Astrocyte (in vitro differentiated cells and primary cell): Measurements from ENCODE around the gene ADARB2.

Experiments
- EZH2 ChIP-seq: IDR thresholded peaks from 2 replicates; pipeline ENCODE4 v1.6.1; 2012; ENCODE audit warnings: mild to moderate bottlenecking, low read length, inconsistent platforms; ENCODE audit not compliant: insufficient read depth
- TF ChIP-seq, protein P1 (sequence below): IDR thresholded peaks from 2 replicates; pipeline ENCODE4 v1.5.1; 2011; ENCODE audit warnings: low read depth, mild to moderate bottlenecking, inconsistent platforms, low read length, moderate library complexity; ENCODE audit not compliant: insufficient read depth

DNA sequence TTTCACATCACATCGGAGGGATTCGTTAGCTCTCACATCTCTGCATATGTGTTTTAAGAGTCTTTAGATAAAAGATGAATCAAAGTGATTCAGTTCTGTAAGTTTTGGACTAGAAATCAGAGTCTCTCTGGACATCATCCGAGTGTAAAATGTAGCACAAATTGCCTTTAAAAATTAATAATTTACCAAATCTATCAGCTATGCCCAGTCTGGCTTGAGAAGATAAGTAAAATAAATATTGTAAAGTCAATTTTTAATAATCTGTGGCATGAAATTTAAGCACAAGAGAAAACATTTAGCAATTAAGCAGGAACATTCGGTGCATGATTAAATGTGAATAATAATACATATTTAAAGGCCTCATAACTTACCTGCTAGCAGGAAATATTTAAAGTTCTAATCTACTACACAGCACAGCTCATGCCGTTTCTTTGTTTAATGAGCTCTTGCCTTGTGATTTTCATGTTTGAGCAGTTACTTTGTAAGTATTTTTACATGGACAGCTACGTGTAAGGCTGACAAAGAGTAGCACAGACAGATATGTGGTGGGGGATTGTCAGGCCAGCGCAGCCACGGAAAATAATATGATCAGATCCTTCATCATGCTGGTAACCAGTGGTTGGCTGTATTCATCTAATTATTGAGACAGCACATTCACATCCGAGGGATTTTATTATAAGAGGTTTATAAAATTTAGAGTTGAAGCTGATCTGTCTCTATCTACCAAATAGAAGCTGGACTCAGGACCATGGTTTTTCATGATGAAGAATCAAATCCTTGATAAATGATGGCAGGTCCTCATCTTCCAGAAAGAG is 317.3 kb downstream of the ADARB2 start:
- TF ChIP-seq, protein P1, sequence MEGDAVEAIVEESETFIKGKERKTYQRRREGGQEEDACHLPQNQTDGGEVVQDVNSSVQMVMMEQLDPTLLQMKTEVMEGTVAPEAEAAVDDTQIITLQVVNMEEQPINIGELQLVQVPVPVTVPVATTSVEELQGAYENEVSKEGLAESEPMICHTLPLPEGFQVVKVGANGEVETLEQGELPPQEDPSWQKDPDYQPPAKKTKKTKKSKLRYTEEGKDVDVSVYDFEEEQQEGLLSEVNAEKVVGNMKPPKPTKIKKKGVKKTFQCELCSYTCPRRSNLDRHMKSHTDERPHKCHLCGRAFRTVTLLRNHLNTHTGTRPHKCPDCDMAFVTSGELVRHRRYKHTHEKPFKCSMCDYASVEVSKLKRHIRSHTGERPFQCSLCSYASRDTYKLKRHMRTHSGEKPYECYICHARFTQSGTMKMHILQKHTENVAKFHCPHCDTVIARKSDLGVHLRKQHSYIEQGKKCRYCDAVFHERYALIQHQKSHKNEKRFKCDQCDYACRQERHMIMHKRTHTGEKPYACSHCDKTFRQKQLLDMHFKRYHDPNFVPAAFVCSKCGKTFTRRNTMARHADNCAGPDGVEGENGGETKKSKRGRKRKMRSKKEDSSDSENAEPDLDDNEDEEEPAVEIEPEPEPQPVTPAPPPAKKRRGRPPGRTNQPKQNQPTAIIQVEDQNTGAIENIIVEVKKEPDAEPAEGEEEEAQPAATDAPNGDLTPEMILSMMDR, result no peak
- TF ChIP-seq EZH2, result no peak
